ENCODE measurements around the gene OR51S1.
"Not testable (repeated sequence)": the region's sequence is repeated elsewhere in the genome, so short reads cannot be mapped to it uniquely, and the experiment has no call there.

OR51S1 gene

GRCh38 chr11:4808476-4808875 lies 40.5 kb downstream of the OR51S1 start:
- DNase-seq (ENCODE audit: low spot score), result no peak

- no peak for DNase-seq (ENCODE audit: low spot score)
These were observed 44.7 kb downstream of the OR51S1 start, which contains the start of gene OR52R1 for GRCh38 chr11:4804280-4804679. TSS of gene OR52R1 (minus strand) at chr11:4804380. CDS start at chr11:4804380, 0 bp downstream.

- not testable (repeated sequence) for DNase-seq (ENCODE audit: low spot score)
These were observed 47.7 kb downstream of the OR51S1 start for GRCh38 chr11:4801316-4801715.

- DNase-seq (ENCODE audit: low spot score), result no peak
These were observed 50.4 kb downstream of the OR51S1 start for GRCh38 chr11:4798427-4799183.

Data from cerebellar cortex (tissue), 1 donor.